ENCODE data around the gene SULF2. TPM values are rescaled to one million over a fixed set of nuclear protein-coding genes. Genes with fewer than 3 reads are reported as not detected.

SULF2 gene
- total RNA-seq, 1 experiment from 2014 or later = 2.2 TPM

- no peaks in the 10 kb centered on the region for H3K9me3 ChIP-seq (replicated peaks)
- H3K36me3 ChIP-seq = no peaks in the 10 kb centered on the region
- peaks cover 38% of the 10 kb centered on the region for H3K27me3 ChIP-seq (replicated peaks)
- H3K4me3 ChIP-seq = peak overlapping the region; percentile 22
- H3K4me1 ChIP-seq (replicated peaks) = peaks cover 16% of the 10 kb centered on the region
- no peak overlapping the region for H3K27ac ChIP-seq
- DNase-seq (ENCODE audit: low read depth in 1 of 2, low spot score in 2 of 2) = peak in 1 of 2 experiments; percentile 54
These were observed 526 bp downstream of the SULF2 start for GRCh38 chr20:47784599-47785310.

DNA sequence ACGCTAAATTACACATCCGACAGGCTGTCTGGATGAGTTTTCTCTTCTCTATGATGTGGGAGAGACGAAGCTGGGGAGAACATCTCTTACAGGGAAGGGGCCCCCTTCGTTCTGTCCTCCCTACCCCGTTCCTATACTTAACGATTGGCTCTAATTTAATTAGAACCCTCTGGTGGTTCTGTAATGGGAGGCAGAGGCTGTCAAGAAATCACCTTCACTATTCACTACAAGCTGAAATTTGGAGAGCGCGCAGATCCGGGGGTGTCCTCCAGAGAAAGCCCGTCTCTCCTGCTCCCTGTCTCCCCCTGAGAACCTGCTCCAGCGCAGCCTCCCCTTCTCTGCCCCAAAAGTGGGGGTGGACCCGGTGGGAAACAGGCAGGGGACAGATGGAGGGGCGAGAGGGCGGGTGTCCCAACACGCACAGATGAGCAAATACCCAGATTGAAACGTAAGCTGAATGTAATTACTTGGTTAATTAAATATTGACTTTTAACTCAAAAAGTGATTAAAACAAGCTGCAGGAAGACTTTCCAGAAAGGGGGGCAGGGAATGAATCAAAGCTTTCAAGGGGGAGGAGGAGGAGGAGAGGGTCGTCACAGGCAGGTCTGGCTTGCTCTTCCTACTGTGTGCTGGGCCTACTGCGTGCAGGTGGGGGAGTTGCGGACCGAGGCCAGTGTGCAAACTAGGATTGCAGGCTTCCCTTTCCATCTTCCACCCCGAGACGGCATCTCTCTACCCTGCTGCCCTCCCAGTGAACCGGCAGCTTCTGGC lies 1.3 kb downstream of the SULF2 start:
- peak overlapping the region; percentile 22; the same call in 1 of the 2 replicates for H3K4me3 ChIP-seq
- peaks cover 41% of the 10 kb centered on the region for H3K27me3 ChIP-seq (replicated peaks)
- H3K9me3 ChIP-seq (replicated peaks) = no peaks in the 10 kb centered on the region
- no peak for DNase-seq (ENCODE audit: low read depth in 1 of 2, low spot score in 2 of 2)
- no peak overlapping the region for H3K27ac ChIP-seq
- no peaks in the 10 kb centered on the region for H3K36me3 ChIP-seq
- H3K4me1 ChIP-seq (replicated peaks) = peaks cover 16% of the 10 kb centered on the region

GRCh38 chr20:47782920-47783552 lies 2.2 kb downstream of the SULF2 start:
- Histone ChIP-seq H3K4me1 (replicated peaks) (peaks cover 16% of the 10 kb centered on the region), H3K27me3 (replicated peaks) (peaks cover 43% of the 10 kb centered on the region), H3K27ac (no peak overlapping the region), H3K9me3 (replicated peaks) (no peaks in the 10 kb centered on the region), H3K4me3 (no peak overlapping the region), H3K36me3 (no peaks in the 10 kb centered on the region)
- DNase-seq (ENCODE audit: low read depth in 1 of 2, low spot score in 2 of 2) = no peak

GRCh38 chr20:47782076-47782475 lies 3.2 kb downstream of the SULF2 start:
- Histone ChIP-seq H3K4me1 (replicated peaks) (peaks cover 16% of the 10 kb centered on the region), H3K27ac (no peak overlapping the region), H3K36me3 (no peaks in the 10 kb centered on the region), H3K4me3 (no peak overlapping the region), H3K27me3 (replicated peaks) (peaks cover 41% of the 10 kb centered on the region), H3K9me3 (replicated peaks) (no peaks in the 10 kb centered on the region)
- no peak for DNase-seq (ENCODE audit: low read depth in 1 of 2, low spot score in 2 of 2)

DNA sequence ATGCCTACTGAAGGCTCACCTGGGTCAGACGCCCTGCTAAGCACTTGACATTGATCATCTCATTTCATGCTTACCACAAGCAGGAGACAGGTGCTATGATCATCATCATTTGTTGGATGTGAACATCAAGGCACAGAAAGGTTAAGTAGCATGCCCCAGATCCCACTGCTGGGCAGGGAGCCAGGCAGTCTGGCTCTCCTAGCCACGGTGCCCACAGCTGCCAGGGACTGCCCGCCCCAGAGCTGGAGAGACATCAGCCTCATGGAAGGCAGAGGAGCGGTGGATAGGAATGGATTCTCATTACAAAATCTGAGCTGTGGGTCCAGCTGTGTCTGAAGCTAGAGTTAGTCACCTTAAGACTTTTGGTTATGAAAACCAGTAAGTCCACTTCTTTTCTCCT lies 3.6 kb downstream of the SULF2 start:
- Histone ChIP-seq H3K4me3 (no peak overlapping the region), H3K36me3 (no peaks in the 10 kb centered on the region), H3K4me1 (replicated peaks) (peaks cover 16% of the 10 kb centered on the region), H3K27me3 (replicated peaks) (peaks cover 38% of the 10 kb centered on the region), H3K9me3 (replicated peaks) (no peaks in the 10 kb centered on the region), H3K27ac (no peak overlapping the region)
- DNase-seq (ENCODE audit: low read depth in 1 of 2, low spot score in 2 of 2) = no peak

GRCh38 chr20:47780720-47781389 lies 4.4 kb downstream of the SULF2 start:
- H3K4me1 ChIP-seq (replicated peaks) = peaks cover 10% of the 10 kb centered on the region
- DNase-seq (ENCODE audit: low read depth in 1 of 2, low spot score in 2 of 2) = no peak
- H3K9me3 ChIP-seq (replicated peaks) = no peaks in the 10 kb centered on the region
- no peaks in the 10 kb centered on the region for H3K36me3 ChIP-seq
- no peak overlapping the region for H3K4me3 ChIP-seq
- no peak overlapping the region for H3K27ac ChIP-seq
- H3K27me3 ChIP-seq (replicated peaks) = peaks cover 37% of the 10 kb centered on the region

- no peaks in the 10 kb centered on the region for H3K4me1 ChIP-seq (replicated peaks)
- H3K4me3 ChIP-seq = no peak overlapping the region
- H3K9me3 ChIP-seq (replicated peaks) = no peaks in the 10 kb centered on the region
- no peak for DNase-seq (ENCODE audit: low read depth in 1 of 2, low spot score in 2 of 2)
- no peak overlapping the region for H3K27ac ChIP-seq
- no peaks in the 10 kb centered on the region for H3K36me3 ChIP-seq
- H3K27me3 ChIP-seq (replicated peaks) = peaks cover 26% of the 10 kb centered on the region
These were observed 6.6 kb downstream of the SULF2 start for GRCh38 chr20:47778398-47779354.

DNA sequence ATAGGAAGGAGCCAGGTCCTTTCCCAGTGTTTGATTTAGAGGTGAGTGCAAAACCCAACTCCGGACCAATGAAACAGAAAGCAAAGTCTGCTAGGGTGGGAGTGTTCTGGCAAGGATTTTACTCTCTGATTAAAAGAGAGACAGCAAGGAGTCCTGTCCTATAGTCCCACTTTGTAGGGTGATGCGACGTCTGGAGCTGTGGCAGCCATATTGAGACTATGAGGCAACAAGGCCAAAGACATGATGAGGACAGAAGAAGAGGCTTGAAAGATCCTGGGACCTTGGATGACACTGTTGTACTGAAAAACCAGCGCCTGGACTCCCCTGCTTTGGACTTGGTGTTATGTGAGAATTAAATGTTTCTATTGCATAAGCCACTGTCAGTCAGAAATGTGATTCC lies 8.1 kb downstream of the SULF2 start:
- Histone ChIP-seq H3K27me3 (replicated peaks) (peaks cover 17% of the 10 kb centered on the region), H3K36me3 (no peaks in the 10 kb centered on the region), H3K4me3 (no peak overlapping the region), H3K4me1 (replicated peaks) (no peaks in the 10 kb centered on the region), H3K27ac (no peak overlapping the region), H3K9me3 (replicated peaks) (no peaks in the 10 kb centered on the region)
- DNase-seq (ENCODE audit: low read depth in 1 of 2, low spot score in 2 of 2) = no peak

GRCh38 chr20:47776639-47777038 lies 8.6 kb downstream of the SULF2 start:
- Histone ChIP-seq H3K27ac (no peak overlapping the region), H3K36me3 (no peaks in the 10 kb centered on the region), H3K27me3 (replicated peaks) (peaks cover 17% of the 10 kb centered on the region), H3K4me1 (replicated peaks) (no peaks in the 10 kb centered on the region), H3K9me3 (replicated peaks) (no peaks in the 10 kb centered on the region), H3K4me3 (no peak overlapping the region)
- no peak for DNase-seq (ENCODE audit: low read depth in 1 of 2, low spot score in 2 of 2)

DNA sequence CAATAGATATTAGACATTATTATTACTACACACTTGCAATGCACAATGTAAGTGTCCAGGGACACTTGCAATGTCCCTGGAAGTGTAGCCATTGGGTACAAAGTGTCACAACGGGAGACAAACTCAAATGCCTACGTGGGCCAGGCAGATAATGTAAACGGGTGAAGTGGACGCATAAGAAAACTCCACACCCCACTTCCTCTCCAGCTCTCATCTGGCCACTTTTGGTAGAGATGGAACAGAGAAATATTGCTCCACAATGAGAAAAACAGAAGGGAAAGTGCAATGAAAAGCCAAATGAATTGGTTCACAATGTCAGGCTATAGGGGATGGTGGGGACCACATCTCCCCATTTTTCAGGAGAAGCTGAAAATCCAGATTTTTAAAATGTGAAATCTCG lies 9.4 kb downstream of the SULF2 start:
- Histone ChIP-seq H3K27ac (no peak overlapping the region), H3K4me3 (no peak overlapping the region), H3K9me3 (replicated peaks) (no peaks in the 10 kb centered on the region), H3K27me3 (replicated peaks) (peaks cover 17% of the 10 kb centered on the region), H3K36me3 (no peaks in the 10 kb centered on the region), H3K4me1 (replicated peaks) (no peaks in the 10 kb centered on the region)
- no peak for DNase-seq (ENCODE audit: low read depth in 1 of 2, low spot score in 2 of 2)

- H3K36me3 ChIP-seq = no peaks in the 10 kb centered on the region
- no peak overlapping the region for H3K27ac ChIP-seq
- peaks cover 17% of the 10 kb centered on the region for H3K27me3 ChIP-seq (replicated peaks)
- H3K9me3 ChIP-seq (replicated peaks) = no peaks in the 10 kb centered on the region
- H3K4me3 ChIP-seq = no peak overlapping the region
- DNase-seq (ENCODE audit: low read depth in 1 of 2, low spot score in 2 of 2) = no peak
- no peaks in the 10 kb centered on the region for H3K4me1 ChIP-seq (replicated peaks)
These were observed 10.2 kb downstream of the SULF2 start for GRCh38 chr20:47775039-47775438.

GRCh38 chr20:47774131-47774777 lies 11.0 kb downstream of the SULF2 start:
- no peak for DNase-seq (ENCODE audit: low read depth in 1 of 2, low spot score in 2 of 2)
- Histone ChIP-seq H3K4me3 (no peak overlapping the region), H3K27ac (no peak overlapping the region), H3K27me3 (replicated peaks) (peaks cover 16% of the 10 kb centered on the region), H3K36me3 (no peaks in the 10 kb centered on the region), H3K9me3 (replicated peaks) (no peaks in the 10 kb centered on the region), H3K4me1 (replicated peaks) (no peaks in the 10 kb centered on the region)
